ENCODE results near the gene VAC14.

Gene VAC14

GRCh38 chr16:70786020-70786755 is 14.8 kb downstream of the VAC14 start:
- no peak for DNase-seq (ENCODE audit: low read depth)

- no peak for DNase-seq (ENCODE audit: low read depth)
These were observed 16.0 kb downstream of the VAC14 start for GRCh38 chr16:70784692-70785555.

GRCh38 chr16:70782237-70782636 is 18.7 kb downstream of the VAC14 start:
- DNase-seq (ENCODE audit: low read depth), result no peak

- no peak for DNase-seq (ENCODE audit: low read depth)
These were observed 19.2 kb downstream of the VAC14 start for GRCh38 chr16:70781800-70782199.

GRCh38 chr16:70780546-70780945 is 20.4 kb downstream of the VAC14 start:
- DNase-seq (ENCODE audit: low read depth), result no peak

- no peak for DNase-seq (ENCODE audit: low read depth)
These were observed 21.6 kb downstream of the VAC14 start for GRCh38 chr16:70779361-70779760.

- no peak for DNase-seq (ENCODE audit: low read depth)
These were observed 22.1 kb downstream of the VAC14 start for GRCh38 chr16:70778901-70779309.

GRCh38 chr16:70777973-70778406 is 23.0 kb downstream of the VAC14 start:
- no peak for DNase-seq (ENCODE audit: low read depth)

GRCh38 chr16:70777496-70777895 is 23.5 kb downstream of the VAC14 start:
- DNase-seq (ENCODE audit: low read depth), result no peak

- no peak for DNase-seq (ENCODE audit: low read depth)
These were observed 25.6 kb downstream of the VAC14 start for GRCh38 chr16:70775399-70775798.

- DNase-seq (ENCODE audit: low read depth), result no peak
These were observed 26.7 kb downstream of the VAC14 start for GRCh38 chr16:70774261-70774660.

- DNase-seq (ENCODE audit: low read depth), result no peak
These were observed 28.5 kb downstream of the VAC14 start for GRCh38 chr16:70772493-70772892.

GRCh38 chr16:70770626-70771552 is 30.1 kb downstream of the VAC14 start:
- DNase-seq (ENCODE audit: low read depth), result peak; percentile 6

GRCh38 chr16:70770291-70770625 is 30.7 kb downstream of the VAC14 start:
- no peak for DNase-seq (ENCODE audit: low read depth)

- DNase-seq (ENCODE audit: low read depth), result no peak
These were observed 31.2 kb downstream of the VAC14 start for GRCh38 chr16:70769761-70770160.

GRCh38 chr16:70769131-70769530 is 31.8 kb downstream of the VAC14 start:
- DNase-seq (ENCODE audit: low read depth), result no peak

GRCh38 chr16:70768203-70768580 is 32.8 kb downstream of the VAC14 start:
- no peak for DNase-seq (ENCODE audit: low read depth)

GRCh38 chr16:70767377-70768202 is 33.4 kb downstream of the VAC14 start:
- no peak for DNase-seq (ENCODE audit: low read depth)

GRCh38 chr16:70766658-70767057 is 34.3 kb downstream of the VAC14 start:
- no peak for DNase-seq (ENCODE audit: low read depth)

GRCh38 chr16:70766176-70766575 is 34.8 kb downstream of the VAC14 start:
- no peak for DNase-seq (ENCODE audit: low read depth)

- no peak for DNase-seq (ENCODE audit: low read depth)
These were observed 35.5 kb downstream of the VAC14 start for GRCh38 chr16:70765491-70765890.

Measured in stimulated activated CD4-positive, alpha-beta T cell treated with anti-CD3 and anti-CD28 coated beads, Interleukin-2, amount 100 ng/mL, for 4 hours (primary cell).